Measurements from ENCODE around the gene NLRP6.
"Not testable (repeated sequence)": the region's sequence is repeated elsewhere in the genome, so short reads cannot be mapped to it uniquely, and the experiment has no call there.

NLRP6 gene

DNA sequence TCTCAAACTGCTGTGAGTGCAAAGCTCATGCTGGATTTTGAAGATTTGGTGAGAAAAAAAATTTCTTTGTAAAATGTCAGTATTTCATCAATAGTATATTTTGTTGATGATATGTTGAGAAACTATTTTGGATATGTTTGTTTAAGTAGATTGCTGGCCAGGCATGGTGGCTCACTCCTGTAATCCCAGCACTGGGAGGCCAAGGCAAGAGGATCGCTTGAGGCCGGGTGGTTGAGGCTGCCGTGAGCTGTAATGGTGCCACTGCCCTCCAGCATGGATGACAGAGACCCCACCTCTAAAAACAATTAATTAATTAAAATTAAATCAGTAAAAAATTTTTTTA, 49.3 kb downstream of the NLRP6 start:
- DNase-seq: no peak

DNA sequence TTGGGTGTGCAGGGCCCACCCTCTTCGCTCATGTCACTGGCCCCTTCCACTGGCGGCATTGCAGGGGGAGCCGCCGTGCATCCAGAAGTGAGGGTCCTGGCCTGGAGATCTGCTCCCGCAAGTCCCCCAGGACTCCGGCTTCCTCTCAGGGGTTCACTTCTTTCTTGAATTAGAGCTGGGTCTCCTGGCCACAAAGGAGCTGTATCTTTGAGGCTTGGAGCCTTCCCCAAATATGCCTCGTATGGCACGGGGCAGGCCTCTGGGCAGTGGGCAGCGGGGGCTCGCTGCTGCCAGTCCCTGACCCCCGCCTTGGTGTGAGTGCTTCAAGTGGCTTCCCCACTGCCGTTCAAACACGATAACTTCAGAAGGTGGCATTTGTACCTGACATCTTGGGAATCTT, 49.8 kb downstream of the NLRP6 start:
- DNase-seq: no peak

- not testable (repeated sequence) for DNase-seq
These were observed 50.4 kb downstream of the NLRP6 start for GRCh38 chr11:328516-329100.

DNA sequence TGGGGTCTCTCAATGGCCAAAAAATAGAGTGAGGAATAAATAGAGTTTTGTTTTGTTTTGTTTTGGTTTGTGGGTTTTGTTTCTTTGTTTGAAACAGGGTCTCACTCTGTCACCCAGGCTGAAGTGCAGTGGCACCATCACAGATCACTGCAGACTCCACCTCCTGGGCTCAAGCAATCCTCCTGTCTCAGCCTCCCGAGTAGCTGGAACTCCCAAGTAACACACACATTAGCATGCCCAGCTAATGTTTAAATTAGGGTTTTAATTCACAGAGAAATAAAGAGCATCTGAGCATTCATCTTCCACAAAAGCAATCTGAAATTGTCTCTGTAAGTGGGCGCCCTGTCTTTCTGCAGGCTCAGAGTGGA, 51.7 kb downstream of the NLRP6 start:
- DNase-seq: no peak

- DNase-seq: no peak
These were observed 52.1 kb downstream of the NLRP6 start for GRCh38 chr11:330307-330693.

- DNase-seq: peak; percentile 58
These were observed 52.6 kb downstream of the NLRP6 start for GRCh38 chr11:330694-331357.

DNA sequence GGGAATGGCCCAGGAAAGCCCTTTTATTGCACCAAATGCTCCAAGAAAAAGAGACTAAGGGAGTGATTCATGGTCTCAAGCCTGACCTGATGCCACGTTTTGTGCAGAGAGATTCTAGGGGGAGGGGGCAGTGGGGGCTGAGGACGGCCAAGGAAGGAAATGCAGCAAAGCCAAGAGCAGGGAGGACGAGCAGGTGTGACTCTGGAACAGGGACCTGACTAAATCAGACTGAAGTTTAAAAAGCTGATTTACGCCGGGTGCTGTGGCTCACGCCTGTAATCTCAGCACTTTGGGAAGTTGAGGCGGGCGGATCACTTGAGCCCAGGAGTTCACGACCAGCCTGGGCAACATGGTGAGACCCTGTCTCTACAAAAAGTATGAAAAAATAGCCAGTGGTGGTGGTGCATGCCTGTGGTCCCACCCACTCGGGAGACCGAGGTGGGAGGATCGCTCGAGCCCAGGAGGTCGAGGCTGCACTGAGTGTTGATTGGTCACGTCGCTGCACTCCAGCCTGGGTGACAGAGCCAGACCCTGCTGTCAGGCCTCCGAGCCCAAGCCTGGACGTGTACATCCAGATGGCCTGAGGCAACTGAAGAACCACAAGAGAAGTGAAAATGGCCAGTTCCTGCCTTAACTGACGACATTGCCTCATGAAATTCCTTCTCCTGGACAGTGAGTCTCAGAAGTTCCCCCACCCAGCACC, 53.3 kb downstream of the NLRP6 start:
- DNase-seq: no peak

GRCh38 chr11:332651-333480, 54.7 kb downstream of the NLRP6 start:
- DNase-seq: no peak

- not testable (repeated sequence) for DNase-seq
These were observed 55.5 kb downstream of the NLRP6 start for GRCh38 chr11:333616-334263.

GRCh38 chr11:334264-334994, 56.2 kb downstream of the NLRP6 start:
- DNase-seq: no peak
